Endodermal cell (in vitro differentiated cells): ENCODE data around the gene CCKAR. TPM values are rescaled to one million over a fixed set of nuclear protein-coding genes. Genes with fewer than 3 reads are reported as not detected.

Source experiments
- DNase-seq: peaks from one replicate; pipeline ENCODE4 v3.0.0-alpha.2; 2017
- H3K27ac ChIP-seq: 2 replicates; pipeline ENCODE4 v1.5.1; 2013; ENCODE audit warnings: mild to moderate bottlenecking, low read depth, low read length, moderate library complexity
- H3K27me3 ChIP-seq: 2 replicates; pipeline ENCODE4 v1.6.1; 2013; ENCODE audit warnings: mild to moderate bottlenecking, low read length, moderate library complexity; ENCODE audit not compliant: insufficient read depth, control insufficient read depth, poor library complexity, severe bottlenecking
- H3K36me3 ChIP-seq: 2 replicates; pipeline ENCODE4 v1.7.0; 2013; ENCODE audit warnings: mild to moderate bottlenecking, low read length, moderate library complexity; ENCODE audit not compliant: control insufficient read depth, insufficient read depth
- H3K4me1 ChIP-seq: one replicate; pipeline ENCODE4 v1.7.0; 2013; ENCODE audit warnings: low read length; ENCODE audit not compliant: control insufficient read depth, insufficient read depth
- H3K4me3 ChIP-seq: 2 replicates; pipeline ENCODE4 v1.5.1; 2013; ENCODE audit warnings: mild to moderate bottlenecking, low read length, moderate library complexity
- H3K9ac ChIP-seq: 2 replicates; pipeline ENCODE4 v1.6.1; 2013; ENCODE audit warnings: mild to moderate bottlenecking, low read length, moderate library complexity; ENCODE audit not compliant: poor library complexity, severe bottlenecking; ENCODE audit errors: extremely low read depth
- H3K9me3 ChIP-seq: 2 replicates; pipeline ENCODE4 v1.6.1; 2013; ENCODE audit warnings: mild to moderate bottlenecking, low read length, moderate library complexity; ENCODE audit not compliant: control insufficient read depth
- H3K27ac Mint-ChIP-seq: 2 replicates; pipeline ENCODE4 v1.8.0; 2020; ENCODE audit warnings: mixed read lengths
- H3K27me3 Mint-ChIP-seq: 2 replicates; pipeline ENCODE4 v1.8.0; 2021; ENCODE audit warnings: mild to moderate bottlenecking, mixed read lengths; ENCODE audit not compliant: insufficient read depth
- H3K36me3 Mint-ChIP-seq: 2 replicates; pipeline ENCODE4 v1.8.0; 2020; ENCODE audit warnings: low read depth, mixed read lengths
- H3K4me1 Mint-ChIP-seq: 2 replicates; pipeline ENCODE4 v1.8.0; 2020; ENCODE audit warnings: mixed read lengths
- H3K4me3 Mint-ChIP-seq: 2 replicates; pipeline ENCODE4 v1.8.0; 2020; ENCODE audit warnings: mild to moderate bottlenecking, moderate library complexity, mixed read lengths
- H3K9me3 Mint-ChIP-seq: 2 replicates; pipeline ENCODE4 v1.8.0; 2020; ENCODE audit warnings: mild to moderate bottlenecking, mixed read lengths
- CTCF ChIP-seq: fragments of 200-600 bp; sonication (generic); conservative IDR thresholded peaks from 2 replicates; pipeline ENCODE4 v1.5.0; 2021; ENCODE audit warnings: antibody characterized with exemption, mild to moderate bottlenecking
- WGBS, 2 experiments: methylation state at CpG; one replicate each; pipeline versions ENCODE4 v1.1.5 to v1.1.7; 2013; ENCODE audit warnings: missing lambda C conversion rate in 2 of 2, mixed read lengths in 1 of 2; ENCODE audit not compliant: insufficient coverage in 1 of 2, insufficient read length in 1 of 2; 5-methylcytosine and 5-hydroxymethylcytosine counted together
- total RNA-seq, 2 donors: library from RNA; stranded (reverse); fragmentation: NEBNext Ultra II Directional in 1 of 2; extraction: Animal tissue kit (Norgen Biotek cat#: 25700) in 1 of 2; gene quantifications; 2 replicates in 1 of 2; 3 replicates in 1 of 2; pipeline ENCODE4 v1.2.1, GENCODE V29; 2021

CCKAR gene
- total RNA-seq, 2 donors from 2014 or later: not detected

- TF ChIP-seq CTCF: no peak
- no peak overlapping the region for H3K9ac ChIP-seq
- H3K36me3 Mint-ChIP-seq: no peaks in the 10 kb centered on the region
- DNase-seq: no peak
- no peaks in the 10 kb centered on the region for H3K36me3 ChIP-seq
- H3K27ac ChIP-seq: no peak overlapping the region
- H3K4me1 Mint-ChIP-seq: peaks cover 14% of the 10 kb centered on the region
- 59 to 67% methylated on average over 2 to 3 of the region's 3 CpGs for WGBS, 2 experiments
- peaks cover 2% of the 10 kb centered on the region for H3K9me3 Mint-ChIP-seq
- no peaks in the 10 kb centered on the region for H3K27me3 Mint-ChIP-seq
- no peaks in the 10 kb centered on the region for H3K9me3 ChIP-seq
- no peak overlapping the region for H3K4me3 Mint-ChIP-seq
- no peak overlapping the region for H3K27ac Mint-ChIP-seq
- peaks cover under 1% of the 10 kb centered on the region for H3K27me3 ChIP-seq
- H3K4me1 ChIP-seq: no peaks in the 10 kb centered on the region
- no peak overlapping the region for H3K4me3 ChIP-seq
Observed at GRCh38 chr4:26482508-26483462, 7.5 kb downstream of the CCKAR start.

DNA sequence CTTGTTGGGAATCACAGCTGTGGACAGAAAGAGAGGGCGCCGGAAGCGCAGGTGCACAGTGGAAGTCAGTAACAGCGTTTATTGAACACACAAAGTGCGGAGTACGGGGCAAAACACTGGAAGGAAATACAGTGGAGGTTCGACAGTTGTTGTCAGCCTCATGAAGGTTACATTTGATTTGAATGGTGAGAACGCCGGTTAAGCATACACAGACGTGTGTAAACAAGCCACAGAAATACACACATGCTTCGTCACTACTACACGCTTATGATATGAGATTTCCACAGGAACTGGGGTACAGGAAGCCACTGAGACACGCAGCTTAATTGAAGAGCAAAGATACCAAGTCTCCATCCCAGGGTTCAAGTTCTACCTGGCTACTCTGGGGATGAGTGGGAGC, 12.0 kb downstream of the CCKAR start:
- Histone ChIP-seq H3K27me3 (no peaks in the 10 kb centered on the region), H3K27ac (no peak overlapping the region), H3K36me3 (no peaks in the 10 kb centered on the region), H3K9ac (no peak overlapping the region), H3K4me3 (no peak overlapping the region), H3K9me3 (no peaks in the 10 kb centered on the region), H3K4me1 (no peaks in the 10 kb centered on the region)
- Mint-ChIP-seq H3K4me1 (peaks cover 4% of the 10 kb centered on the region), H3K27ac (no peak overlapping the region), H3K9me3 (peaks cover 2% of the 10 kb centered on the region), H3K36me3 (no peaks in the 10 kb centered on the region), H3K4me3 (no peak overlapping the region), H3K27me3 (no peaks in the 10 kb centered on the region)
- no peak for DNase-seq
- TF ChIP-seq CTCF: no peak
- 91% methylated on average over 9 to 13 of the region's 13 CpGs for WGBS, 2 experiments

GRCh38 chr4:26476545-26476944, 13.7 kb downstream of the CCKAR start:
- no peak for DNase-seq
- no peaks in the 10 kb centered on the region for H3K27me3 Mint-ChIP-seq
- no peak for TF ChIP-seq CTCF
- Histone ChIP-seq H3K27ac (no peak overlapping the region), H3K4me1 (no peaks in the 10 kb centered on the region), H3K4me3 (no peak overlapping the region), H3K36me3 (no peaks in the 10 kb centered on the region), H3K27me3 (no peaks in the 10 kb centered on the region), H3K9me3 (no peaks in the 10 kb centered on the region), H3K9ac (no peak overlapping the region)
- H3K36me3 Mint-ChIP-seq: no peaks in the 10 kb centered on the region
- no peak overlapping the region for H3K27ac Mint-ChIP-seq
- H3K4me3 Mint-ChIP-seq: no peak overlapping the region
- H3K9me3 Mint-ChIP-seq: peaks cover 2% of the 10 kb centered on the region
- no peaks in the 10 kb centered on the region for H3K4me1 Mint-ChIP-seq
- WGBS, 2 experiments: 83 to 88% methylated on average over 4 to 5 of the region's 5 CpGs
